WTC11 (cell line): ENCODE measurements around the gene DUSP1. TPM values are rescaled to one million over a fixed set of nuclear protein-coding genes. Genes with fewer than 3 reads are reported as not detected.

Source experiments
- ATAC-seq: fragments of 200-7000 bp; cut with Tn5 transposase; 2 replicates; pipeline ENCODE4 v1.10.0; 2021; ENCODE audit warnings: mild to moderate bottlenecking, moderate library complexity
- CTCF ChIA-PET: fragments of 300-600 bp; sonication (Branson Sonifier 250); formaldehyde crosslinking; loops from one replicate; lab custom pipeline; 2021; ENCODE audit warnings: antibody characterized with exemption; lab: Charles Lee
- POLR2A ChIA-PET: fragments of 350-600 bp; sonication (Branson Sonifier 250); formaldehyde crosslinking; loops from one replicate; lab custom pipeline; 2021; ENCODE audit warnings: antibody characterized with exemption; lab: Charles Lee
- DNase-seq: peaks from one replicate; pipeline ENCODE4 v3.0.0; 2021; ENCODE audit warnings: low spot score
- H3K27ac Mint-ChIP-seq: 2 replicates; pipeline ENCODE4 v1.8.0; 2021; ENCODE audit warnings: mixed read lengths
- H3K27me3 Mint-ChIP-seq: 2 replicates; pipeline ENCODE4 v1.8.0; 2021; ENCODE audit warnings: low read depth, mild to moderate bottlenecking, moderate library complexity, mixed read lengths
- H3K36me3 Mint-ChIP-seq: 2 replicates; pipeline ENCODE4 v1.8.0; 2021; ENCODE audit warnings: mixed read lengths
- H3K4me1 Mint-ChIP-seq: 2 replicates; pipeline ENCODE4 v1.8.0; 2022; ENCODE audit warnings: mixed read lengths
- H3K4me3 Mint-ChIP-seq: 2 replicates; pipeline ENCODE4 v1.8.0; 2021; ENCODE audit warnings: mild to moderate bottlenecking, moderate library complexity, mixed read lengths
- H3K9me3 Mint-ChIP-seq: 2 replicates; pipeline ENCODE4 v1.8.0; 2021; ENCODE audit warnings: mixed read lengths
- FOXP1 ChIP-seq: sonication (generic); formaldehyde crosslinking; IDR thresholded peaks from 2 replicates; pipeline ENCODE4 v1.8.0; 2022; ENCODE audit warnings: missing genetic modification reagents, mild to moderate bottlenecking, moderate library complexity, borderline replicate concordance
- HMGA2 ChIP-seq: fragments of 250-450 bp; sonication (Bioruptor Pico); IDR thresholded peaks from 2 replicates; pipeline ENCODE4 v1.4.0; 2021; ENCODE audit warnings: mild to moderate bottlenecking, moderate library complexity
- IRF2 ChIP-seq: sonication (generic); formaldehyde crosslinking; IDR thresholded peaks from 2 replicates; pipeline ENCODE4 v1.8.0; 2022; ENCODE audit warnings: low read depth, missing genetic modification reagents, borderline replicate concordance
- NFATC4 ChIP-seq: fragments of 250-450 bp; sonication (Bioruptor Pico); IDR thresholded peaks from 2 replicates; pipeline ENCODE4 v1.9.0; 2021; ENCODE audit warnings: mild to moderate bottlenecking
- NFYB ChIP-seq: sonication (generic); formaldehyde crosslinking; conservative IDR thresholded peaks from 2 replicates; pipeline ENCODE4 v1.8.0; 2022; ENCODE audit warnings: low read depth, missing genetic modification reagents
- NR1H2 ChIP-seq: sonication (generic); formaldehyde crosslinking; IDR thresholded peaks from 2 replicates; pipeline ENCODE4 v1.9.0; 2021; ENCODE audit warnings: mild to moderate bottlenecking, moderate library complexity, missing genetic modification reagents
- NR3C1 ChIP-seq: sonication (generic); formaldehyde crosslinking; conservative IDR thresholded peaks from 2 replicates; pipeline ENCODE4 v1.8.1; 2023; ENCODE audit warnings: low read depth, mild to moderate bottlenecking, missing genetic modification reagents
- PRRX2 ChIP-seq: fragments of 250-450 bp; sonication (Bioruptor Pico); IDR thresholded peaks from 2 replicates; pipeline ENCODE4 v1.8.0; 2021; ENCODE audit warnings: mild to moderate bottlenecking
- SMAD3 ChIP-seq: sonication (generic); formaldehyde crosslinking; IDR thresholded peaks from 2 replicates; pipeline ENCODE4 v1.8.0; 2022; ENCODE audit warnings: missing genetic modification reagents, mild to moderate bottlenecking, borderline replicate concordance
- TEAD4 ChIP-seq: sonication (generic); formaldehyde crosslinking; IDR thresholded peaks from 2 replicates; pipeline ENCODE4 v1.8.0; 2022; ENCODE audit warnings: mild to moderate bottlenecking, missing genetic modification reagents
- ZBTB21 ChIP-seq: sonication (generic); formaldehyde crosslinking; IDR thresholded peaks from 2 replicates; pipeline ENCODE4 v1.8.1; 2023; ENCODE audit warnings: mild to moderate bottlenecking, missing genetic modification reagents, borderline replicate concordance
- ZNF121 ChIP-seq: sonication (generic); formaldehyde crosslinking; IDR thresholded peaks from 2 replicates; pipeline ENCODE4 v1.8.0; 2023; ENCODE audit warnings: missing genetic modification reagents
- ZNF219 ChIP-seq: sonication (generic); formaldehyde crosslinking; IDR thresholded peaks from 2 replicates; pipeline ENCODE4 v1.8.0; 2023; ENCODE audit warnings: missing genetic modification reagents, mild to moderate bottlenecking, borderline replicate concordance
- ZNF317 ChIP-seq: sonication (generic); formaldehyde crosslinking; IDR thresholded peaks from 2 replicates; pipeline ENCODE4 v1.8.1; 2023; ENCODE audit warnings: low read depth, mild to moderate bottlenecking, moderate library complexity, missing genetic modification reagents, borderline replicate concordance
- total RNA-seq: library from RNA; stranded (reverse); gene quantifications from 3 replicates; pipeline ENCODE4 v1.2.3, GENCODE V29; 2021
- TF ChIP-seq, protein P1 (sequence below): sonication (generic); formaldehyde crosslinking; IDR thresholded peaks from 2 replicates; pipeline ENCODE4 v1.8.0; 2022; ENCODE audit warnings: mild to moderate bottlenecking, missing genetic modification reagents
- TF ChIP-seq, protein P2 (sequence below): sonication (generic); formaldehyde crosslinking; IDR thresholded peaks from 2 replicates; pipeline ENCODE4 v1.8.1; 2023; ENCODE audit warnings: mild to moderate bottlenecking, missing genetic modification reagents, moderate library complexity
- TF ChIP-seq, protein P3 (sequence below): sonication (generic); formaldehyde crosslinking; IDR thresholded peaks from 2 replicates; pipeline ENCODE4 v1.8.0; 2023; ENCODE audit warnings: missing genetic modification reagents
- TF ChIP-seq, protein P4 (sequence below): fragments of 250-450 bp; sonication (Bioruptor Pico); IDR thresholded peaks from 2 replicates; pipeline ENCODE4 v2.1.2; 2022; ENCODE audit warnings: mild to moderate bottlenecking, moderate library complexity
- TF ChIP-seq, protein P5 (sequence below): fragments of 250-450 bp; sonication (Bioruptor Pico); IDR thresholded peaks from 2 replicates; pipeline ENCODE4 v1.8.0; 2021; ENCODE audit warnings: mild to moderate bottlenecking
- TF ChIP-seq, protein P6 (sequence below): fragments of 250-450 bp; sonication (Bioruptor Pico); IDR thresholded peaks from 2 replicates; pipeline ENCODE4 v1.9.0; 2021; ENCODE audit warnings: mild to moderate bottlenecking
- TF ChIP-seq, protein P7 (sequence below): sonication (generic); formaldehyde crosslinking; IDR thresholded peaks from 2 replicates; pipeline ENCODE4 v1.8.0; 2022; ENCODE audit warnings: mild to moderate bottlenecking, missing genetic modification reagents
- TF ChIP-seq, protein P8 (sequence below): fragments of 250-450 bp; sonication (Bioruptor Pico); IDR thresholded peaks from 2 replicates; pipeline ENCODE4 v1.9.0; 2021; ENCODE audit warnings: mild to moderate bottlenecking

Gene DUSP1
- total RNA-seq, 1 experiment from 2014 or later = 9.5 TPM

DNA sequence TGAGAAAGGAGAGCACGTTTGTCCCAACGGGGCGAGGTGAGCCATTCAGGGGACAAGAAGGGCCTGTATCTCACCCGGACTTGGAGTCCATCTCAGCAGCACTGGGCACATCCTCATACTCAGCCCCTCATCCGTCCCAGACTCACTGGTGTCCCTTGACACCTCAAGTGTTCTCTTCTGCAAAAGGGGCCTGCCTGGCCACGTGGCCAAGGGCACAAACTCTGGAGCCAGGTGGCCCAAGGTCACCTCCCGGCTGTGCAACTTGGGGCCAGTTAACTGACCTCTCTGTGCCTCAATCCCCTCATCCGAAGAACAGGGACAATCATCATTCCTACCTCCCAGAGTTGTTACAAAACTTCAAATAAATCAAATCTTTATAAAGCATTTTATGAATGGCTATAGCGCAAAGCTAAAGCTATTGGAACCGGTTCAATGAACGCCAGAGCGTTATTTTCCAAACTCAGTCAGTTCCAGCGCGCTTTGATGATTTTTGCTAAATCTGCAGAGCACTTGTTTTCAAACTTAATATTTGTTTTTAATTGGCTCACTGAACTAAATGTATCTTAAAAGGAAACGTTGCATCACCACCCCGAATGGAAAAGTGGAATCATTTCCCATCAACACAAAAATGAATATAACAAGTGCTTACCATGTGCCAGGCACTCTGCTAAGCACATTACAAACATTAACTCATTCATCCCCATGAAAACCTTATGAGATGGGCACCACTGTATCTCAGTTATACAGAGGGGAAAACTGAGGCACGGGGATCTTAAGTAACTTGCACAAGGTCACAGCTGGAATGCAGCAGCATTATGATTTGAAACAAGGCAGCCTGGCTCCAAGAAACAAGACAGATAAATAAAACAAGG, 49.3 kb downstream of the DUSP1 start:
- TF ChIP-seq, protein P1, sequence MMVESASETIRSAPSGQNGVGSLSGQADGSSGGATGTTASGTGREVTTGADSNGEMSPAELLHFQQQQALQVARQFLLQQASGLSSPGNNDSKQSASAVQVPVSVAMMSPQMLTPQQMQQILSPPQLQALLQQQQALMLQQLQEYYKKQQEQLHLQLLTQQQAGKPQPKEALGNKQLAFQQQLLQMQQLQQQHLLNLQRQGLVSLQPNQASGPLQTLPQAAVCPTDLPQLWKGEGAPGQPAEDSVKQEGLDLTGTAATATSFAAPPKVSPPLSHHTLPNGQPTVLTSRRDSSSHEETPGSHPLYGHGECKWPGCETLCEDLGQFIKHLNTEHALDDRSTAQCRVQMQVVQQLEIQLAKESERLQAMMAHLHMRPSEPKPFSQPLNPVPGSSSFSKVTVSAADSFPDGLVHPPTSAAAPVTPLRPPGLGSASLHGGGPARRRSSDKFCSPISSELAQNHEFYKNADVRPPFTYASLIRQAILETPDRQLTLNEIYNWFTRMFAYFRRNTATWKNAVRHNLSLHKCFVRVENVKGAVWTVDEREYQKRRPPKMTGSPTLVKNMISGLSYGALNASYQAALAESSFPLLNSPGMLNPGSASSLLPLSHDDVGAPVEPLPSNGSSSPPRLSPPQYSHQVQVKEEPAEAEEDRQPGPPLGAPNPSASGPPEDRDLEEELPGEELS (CRISPR knock-in tag) = no peak
- TF ChIP-seq, protein P2, sequence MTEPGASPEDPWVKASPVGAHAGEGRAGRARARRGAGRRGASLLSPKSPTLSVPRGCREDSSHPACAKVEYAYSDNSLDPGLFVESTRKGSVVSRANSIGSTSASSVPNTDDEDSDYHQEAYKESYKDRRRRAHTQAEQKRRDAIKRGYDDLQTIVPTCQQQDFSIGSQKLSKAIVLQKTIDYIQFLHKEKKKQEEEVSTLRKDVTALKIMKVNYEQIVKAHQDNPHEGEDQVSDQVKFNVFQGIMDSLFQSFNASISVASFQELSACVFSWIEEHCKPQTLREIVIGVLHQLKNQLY (CRISPR knock-in tag) = no peak
- TF ChIP-seq, protein P3, sequence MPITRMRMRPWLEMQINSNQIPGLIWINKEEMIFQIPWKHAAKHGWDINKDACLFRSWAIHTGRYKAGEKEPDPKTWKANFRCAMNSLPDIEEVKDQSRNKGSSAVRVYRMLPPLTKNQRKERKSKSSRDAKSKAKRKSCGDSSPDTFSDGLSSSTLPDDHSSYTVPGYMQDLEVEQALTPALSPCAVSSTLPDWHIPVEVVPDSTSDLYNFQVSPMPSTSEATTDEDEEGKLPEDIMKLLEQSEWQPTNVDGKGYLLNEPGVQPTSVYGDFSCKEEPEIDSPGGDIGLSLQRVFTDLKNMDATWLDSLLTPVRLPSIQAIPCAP (CRISPR knock-in tag) = no peak
- TF ChIP-seq, protein P4, sequence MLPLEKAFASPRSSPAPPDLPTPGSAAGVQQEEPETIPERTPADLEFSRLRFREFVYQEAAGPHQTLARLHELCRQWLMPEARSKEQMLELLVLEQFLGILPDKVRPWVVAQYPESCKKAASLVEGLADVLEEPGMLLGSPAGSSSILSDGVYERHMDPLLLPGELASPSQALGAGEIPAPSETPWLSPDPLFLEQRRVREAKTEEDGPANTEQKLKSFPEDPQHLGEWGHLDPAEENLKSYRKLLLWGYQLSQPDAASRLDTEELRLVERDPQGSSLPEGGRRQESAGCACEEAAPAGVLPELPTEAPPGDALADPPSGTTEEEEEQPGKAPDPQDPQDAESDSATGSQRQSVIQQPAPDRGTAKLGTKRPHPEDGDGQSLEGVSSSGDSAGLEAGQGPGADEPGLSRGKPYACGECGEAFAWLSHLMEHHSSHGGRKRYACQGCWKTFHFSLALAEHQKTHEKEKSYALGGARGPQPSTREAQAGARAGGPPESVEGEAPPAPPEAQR (CRISPR knock-in tag) = no peak
- TF ChIP-seq TEAD4 (CRISPR knock-in tag) (no peak), PRRX2 (no peak)
- TF ChIP-seq, protein P5, sequence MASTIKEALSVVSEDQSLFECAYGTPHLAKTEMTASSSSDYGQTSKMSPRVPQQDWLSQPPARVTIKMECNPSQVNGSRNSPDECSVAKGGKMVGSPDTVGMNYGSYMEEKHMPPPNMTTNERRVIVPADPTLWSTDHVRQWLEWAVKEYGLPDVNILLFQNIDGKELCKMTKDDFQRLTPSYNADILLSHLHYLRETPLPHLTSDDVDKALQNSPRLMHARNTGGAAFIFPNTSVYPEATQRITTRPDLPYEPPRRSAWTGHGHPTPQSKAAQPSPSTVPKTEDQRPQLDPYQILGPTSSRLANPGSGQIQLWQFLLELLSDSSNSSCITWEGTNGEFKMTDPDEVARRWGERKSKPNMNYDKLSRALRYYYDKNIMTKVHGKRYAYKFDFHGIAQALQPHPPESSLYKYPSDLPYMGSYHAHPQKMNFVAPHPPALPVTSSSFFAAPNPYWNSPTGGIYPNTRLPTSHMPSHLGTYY (CRISPR knock-in tag) = no peak
- POLR2A ChIA-PET = no interaction called here
- CTCF ChIA-PET = interaction anchor here (1.1 to 2.0 kb wide), 2 partner anchors 51 to 242 kb away, joined by 3 to 5 read pairs; no protein-coding TSS in a partner anchor
- Mint-ChIP-seq H3K9me3 (no peaks in the 10 kb centered on the region), H3K27ac (no peak overlapping the region), H3K4me1 (peaks cover 2% of the 10 kb centered on the region; the same call in 1 of the 2 replicates), H3K27me3 (peaks cover 25% of the 10 kb centered on the region), H3K4me3 (no peak overlapping the region), H3K36me3 (no peaks in the 10 kb centered on the region)
- ATAC-seq = no peak
- no peak for DNase-seq

DNA sequence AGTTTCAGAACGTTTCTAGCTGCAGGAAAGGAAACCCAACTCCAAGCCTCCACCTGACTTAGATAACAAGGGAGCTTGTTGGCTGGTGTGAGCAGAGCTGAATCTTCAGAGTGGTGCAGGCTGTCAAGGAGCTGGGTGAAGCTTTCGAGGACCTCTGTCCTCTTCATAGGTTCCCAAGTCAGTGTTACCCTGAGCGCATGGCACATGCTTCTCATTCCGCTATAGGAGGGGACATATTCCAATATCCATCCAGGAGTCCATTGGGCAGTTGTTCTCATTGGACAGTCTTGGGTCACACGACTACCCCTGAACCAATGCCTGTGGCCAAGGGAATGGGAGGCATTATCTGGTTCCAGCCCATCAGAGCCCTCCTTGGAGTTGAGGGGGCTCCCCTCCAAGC, 50.3 kb downstream of the DUSP1 start:
- DNase-seq = no peak
- POLR2A ChIA-PET = interaction anchor here (0.9 kb wide), 1 partner anchor 50 kb away, joined by 3 read pairs; the partner anchor contains the start of gene DUSP1
- H3K27me3 Mint-ChIP-seq = peaks cover 25% of the 10 kb centered on the region
- no peak for ATAC-seq
- peaks cover 2% of the 10 kb centered on the region; the same call in 1 of the 2 replicates for H3K4me1 Mint-ChIP-seq
- no peak overlapping the region for H3K27ac Mint-ChIP-seq
- no peak overlapping the region for H3K4me3 Mint-ChIP-seq
- CTCF ChIA-PET = interaction anchor here (0.6 to 1.9 kb wide), 3 partner anchors 40 to 103 kb away, joined by 3 to 12 read pairs (median 4); partner anchors contain the start of gene DUSP1
- H3K9me3 Mint-ChIP-seq = no peaks in the 10 kb centered on the region
- H3K36me3 Mint-ChIP-seq = no peaks in the 10 kb centered on the region
- no peak for TF ChIP-seq NR1H2 (CRISPR knock-in tag)
- TF ChIP-seq, protein P6, sequence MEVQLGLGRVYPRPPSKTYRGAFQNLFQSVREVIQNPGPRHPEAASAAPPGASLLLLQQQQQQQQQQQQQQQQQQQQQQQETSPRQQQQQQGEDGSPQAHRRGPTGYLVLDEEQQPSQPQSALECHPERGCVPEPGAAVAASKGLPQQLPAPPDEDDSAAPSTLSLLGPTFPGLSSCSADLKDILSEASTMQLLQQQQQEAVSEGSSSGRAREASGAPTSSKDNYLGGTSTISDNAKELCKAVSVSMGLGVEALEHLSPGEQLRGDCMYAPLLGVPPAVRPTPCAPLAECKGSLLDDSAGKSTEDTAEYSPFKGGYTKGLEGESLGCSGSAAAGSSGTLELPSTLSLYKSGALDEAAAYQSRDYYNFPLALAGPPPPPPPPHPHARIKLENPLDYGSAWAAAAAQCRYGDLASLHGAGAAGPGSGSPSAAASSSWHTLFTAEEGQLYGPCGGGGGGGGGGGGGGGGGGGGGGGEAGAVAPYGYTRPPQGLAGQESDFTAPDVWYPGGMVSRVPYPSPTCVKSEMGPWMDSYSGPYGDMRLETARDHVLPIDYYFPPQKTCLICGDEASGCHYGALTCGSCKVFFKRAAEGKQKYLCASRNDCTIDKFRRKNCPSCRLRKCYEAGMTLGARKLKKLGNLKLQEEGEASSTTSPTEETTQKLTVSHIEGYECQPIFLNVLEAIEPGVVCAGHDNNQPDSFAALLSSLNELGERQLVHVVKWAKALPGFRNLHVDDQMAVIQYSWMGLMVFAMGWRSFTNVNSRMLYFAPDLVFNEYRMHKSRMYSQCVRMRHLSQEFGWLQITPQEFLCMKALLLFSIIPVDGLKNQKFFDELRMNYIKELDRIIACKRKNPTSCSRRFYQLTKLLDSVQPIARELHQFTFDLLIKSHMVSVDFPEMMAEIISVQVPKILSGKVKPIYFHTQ = no peak
- TF ChIP-seq, protein P3 (CRISPR knock-in tag) = no peak
- TF ChIP-seq NFYB (CRISPR knock-in tag) = no peak
- no peak for TF ChIP-seq NR3C1 (CRISPR knock-in tag)
- TF ChIP-seq SMAD3 (CRISPR knock-in tag) = no peak
- TF ChIP-seq, protein P7, sequence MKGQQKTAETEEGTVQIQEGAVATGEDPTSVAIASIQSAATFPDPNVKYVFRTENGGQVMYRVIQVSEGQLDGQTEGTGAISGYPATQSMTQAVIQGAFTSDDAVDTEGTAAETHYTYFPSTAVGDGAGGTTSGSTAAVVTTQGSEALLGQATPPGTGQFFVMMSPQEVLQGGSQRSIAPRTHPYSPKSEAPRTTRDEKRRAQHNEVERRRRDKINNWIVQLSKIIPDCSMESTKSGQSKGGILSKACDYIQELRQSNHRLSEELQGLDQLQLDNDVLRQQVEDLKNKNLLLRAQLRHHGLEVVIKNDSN = no peak
- TF ChIP-seq FOXP1 (CRISPR knock-in tag) = no peak
- no peak for TF ChIP-seq ZNF219
- TF ChIP-seq ZBTB21 (CRISPR knock-in tag) = no peak
- TF ChIP-seq, protein P8, sequence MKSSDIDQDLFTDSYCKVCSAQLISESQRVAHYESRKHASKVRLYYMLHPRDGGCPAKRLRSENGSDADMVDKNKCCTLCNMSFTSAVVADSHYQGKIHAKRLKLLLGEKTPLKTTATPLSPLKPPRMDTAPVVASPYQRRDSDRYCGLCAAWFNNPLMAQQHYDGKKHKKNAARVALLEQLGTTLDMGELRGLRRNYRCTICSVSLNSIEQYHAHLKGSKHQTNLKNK (CRISPR knock-in tag) = no peak
- no peak for TF ChIP-seq HMGA2 (CRISPR knock-in tag)
- TF ChIP-seq ZNF121 = no peak
- no peak for TF ChIP-seq IRF2 (CRISPR knock-in tag)
- TF ChIP-seq ZNF317 (CRISPR knock-in tag) = no peak
- TF ChIP-seq NFATC4 (CRISPR knock-in tag) = no peak
